Stimulated activated effector memory CD8-positive, alpha-beta T cell treated with anti-CD3 and anti-CD28 coated beads, Interleukin-12 subunit alpha, Interleukin-12 subunit beta, amount 100 ng/mL, for 72 hours (primary cell): Measurements from ENCODE around the gene KDM4B.
"Not testable (repeated sequence)": the region's sequence is repeated elsewhere in the genome, so short reads cannot be mapped to it uniquely, and the experiment has no call there.

Experiments
- ATAC-seq: fragments of 150-1000 bp; cut with Tn5 transposase; 2 replicates; pipeline ENCODE4 v1.10.0; 2021
- DNase-seq, 2 donors: peaks; one replicate each; pipeline ENCODE4 v3.0.0; 2021 to 2022; ENCODE audit warnings: low spot score in 2 of 2
- H3K27ac Mint-ChIP-seq: one replicate; pipeline ENCODE4 v1.8.0; 2022; ENCODE audit warnings: mild to moderate bottlenecking, mixed read lengths
- H3K36me3 Mint-ChIP-seq: one replicate; pipeline ENCODE4 v1.8.0; 2022; ENCODE audit warnings: mild to moderate bottlenecking, mixed read lengths
- H3K4me1 Mint-ChIP-seq: one replicate; pipeline ENCODE4 v1.8.0; 2022; ENCODE audit warnings: mixed read lengths
- H3K4me3 Mint-ChIP-seq: one replicate; pipeline ENCODE4 v1.8.0; 2022; ENCODE audit warnings: mild to moderate bottlenecking, mixed read lengths
- H3K9me3 Mint-ChIP-seq: one replicate; pipeline ENCODE4 v1.8.0; 2022; ENCODE audit warnings: mixed read lengths

The KDM4B gene

GRCh38 chr19:4968462-4969291 lies at the start of gene KDM4B:
TSS of gene KDM4B (plus strand) at chr19:4969113. CDS start at chr19:5032891, 63,778 bp downstream.
- Mint-ChIP-seq H3K9me3 (no peaks in the 10 kb centered on the region), H3K4me1 (peaks cover 56% of the 10 kb centered on the region), H3K4me3 (peak within 1 kb of the TSS; percentile 98), H3K36me3 (peaks cover 40% of the 10 kb centered on the region), H3K27ac (peak within 1 kb of the TSS; percentile 97)
- DNase-seq = peak; percentile 98 to 99
- ATAC-seq = peak; percentile 96

- Mint-ChIP-seq H3K27ac (no peak overlapping the region), H3K4me3 (no peak overlapping the region), H3K4me1 (no peaks in the 10 kb centered on the region), H3K9me3 (no peaks in the 10 kb centered on the region), H3K36me3 (peaks cover 94% of the 10 kb centered on the region)
- no peak for ATAC-seq
- no peak for DNase-seq
Measured at GRCh38 chr19:4922530-4923275, 46.2 kb upstream of the KDM4B start.

- H3K36me3 Mint-ChIP-seq = peaks cover 93% of the 10 kb centered on the region
- no peak for DNase-seq
- no peaks in the 10 kb centered on the region for H3K9me3 Mint-ChIP-seq
- no peaks in the 10 kb centered on the region for H3K4me1 Mint-ChIP-seq
- no peak for ATAC-seq
- H3K27ac Mint-ChIP-seq = no peak overlapping the region
- H3K4me3 Mint-ChIP-seq = no peak overlapping the region
Measured at GRCh38 chr19:4923276-4923747, 45.6 kb upstream of the KDM4B start.

- Mint-ChIP-seq H3K4me3 (no peak overlapping the region), H3K9me3 (no peaks in the 10 kb centered on the region), H3K27ac (no peak overlapping the region), H3K36me3 (peaks cover 92% of the 10 kb centered on the region), H3K4me1 (no peaks in the 10 kb centered on the region)
- no peak for DNase-seq
- ATAC-seq = no peak
Measured at GRCh38 chr19:4929186-4929585, 39.7 kb upstream of the KDM4B start.

GRCh38 chr19:4930664-4931063 lies 38.2 kb upstream of the KDM4B start:
- H3K36me3 Mint-ChIP-seq = peaks cover 93% of the 10 kb centered on the region
- H3K9me3 Mint-ChIP-seq = no peaks in the 10 kb centered on the region

GRCh38 chr19:4932711-4933110 lies 36.2 kb upstream of the KDM4B start:
- Mint-ChIP-seq H3K9me3 (no peaks in the 10 kb centered on the region), H3K36me3 (peaks cover 94% of the 10 kb centered on the region), H3K4me3 (no peak overlapping the region), H3K4me1 (no peaks in the 10 kb centered on the region), H3K27ac (no peak overlapping the region)
- ATAC-seq = no peak
- no peak for DNase-seq

More at GRCh38 chr19:4930664-4931063, 38.2 kb upstream of the KDM4B start:
- no peaks in the 10 kb centered on the region for H3K4me1 Mint-ChIP-seq
- no peak for DNase-seq
- ATAC-seq = no peak
- no peak overlapping the region for H3K4me3 Mint-ChIP-seq
- H3K27ac Mint-ChIP-seq = no peak overlapping the region

- ATAC-seq (no peak), DNase-seq (no peak)
- no peak overlapping the region for H3K27ac Mint-ChIP-seq
- H3K9me3 Mint-ChIP-seq = no peaks in the 10 kb centered on the region
- H3K4me3 Mint-ChIP-seq = no peak overlapping the region
- no peaks in the 10 kb centered on the region for H3K4me1 Mint-ChIP-seq
- peaks cover 97% of the 10 kb centered on the region for H3K36me3 Mint-ChIP-seq
Measured at GRCh38 chr19:4933528-4933927, 35.4 kb upstream of the KDM4B start.

GRCh38 chr19:4935444-4935843 lies 33.5 kb upstream of the KDM4B start:
- Mint-ChIP-seq H3K4me3 (no peak overlapping the region), H3K4me1 (no peaks in the 10 kb centered on the region), H3K9me3 (no peaks in the 10 kb centered on the region), H3K27ac (no peak overlapping the region), H3K36me3 (peaks cover 100% of the 10 kb centered on the region)
- ATAC-seq (no peak), DNase-seq (no peak)

GRCh38 chr19:4937060-4937459 lies 31.9 kb upstream of the KDM4B start:
- H3K4me3 Mint-ChIP-seq = no peak overlapping the region
- H3K27ac Mint-ChIP-seq = no peak overlapping the region

GRCh38 chr19:4938461-4938860 lies 30.5 kb upstream of the KDM4B start:
- DNase-seq, H3K9me3 Mint-ChIP-seq, H3K4me1 Mint-ChIP-seq, ATAC-seq, H3K27ac Mint-ChIP-seq, H3K4me3 Mint-ChIP-seq: not testable (repeated sequence)
- H3K36me3 Mint-ChIP-seq = peaks cover 99% of the 10 kb centered on the region

More at GRCh38 chr19:4937060-4937459, 31.9 kb upstream of the KDM4B start:
- ATAC-seq (no peak), DNase-seq (no peak)
- H3K4me1 Mint-ChIP-seq = no peaks in the 10 kb centered on the region
- H3K9me3 Mint-ChIP-seq = no peaks in the 10 kb centered on the region
- H3K36me3 Mint-ChIP-seq = peaks cover 100% of the 10 kb centered on the region

GRCh38 chr19:4939466-4939865 lies 29.4 kb upstream of the KDM4B start:
- no peak overlapping the region for H3K4me3 Mint-ChIP-seq
- no peaks in the 10 kb centered on the region for H3K4me1 Mint-ChIP-seq
- ATAC-seq (no peak), DNase-seq (no peak)
- no peak overlapping the region for H3K27ac Mint-ChIP-seq
- H3K9me3 Mint-ChIP-seq = no peaks in the 10 kb centered on the region
- H3K36me3 Mint-ChIP-seq = peaks cover 99% of the 10 kb centered on the region

GRCh38 chr19:4941638-4942169 lies 27.2 kb upstream of the KDM4B start:
- not testable (repeated sequence) for DNase-seq, ATAC-seq, H3K9me3 Mint-ChIP-seq, H3K27ac Mint-ChIP-seq, H3K4me1 Mint-ChIP-seq, H3K4me3 Mint-ChIP-seq
- peaks cover 99% of the 10 kb centered on the region for H3K36me3 Mint-ChIP-seq

GRCh38 chr19:4950650-4951049 lies 18.3 kb upstream of the KDM4B start:
- not testable (repeated sequence) for H3K4me3 Mint-ChIP-seq, ATAC-seq, H3K27ac Mint-ChIP-seq, H3K4me1 Mint-ChIP-seq, DNase-seq, H3K9me3 Mint-ChIP-seq
- peaks cover 100% of the 10 kb centered on the region for H3K36me3 Mint-ChIP-seq

- no peaks in the 10 kb centered on the region for H3K9me3 Mint-ChIP-seq
Measured at GRCh38 chr19:4951656-4952055, 17.3 kb upstream of the KDM4B start.

GRCh38 chr19:4952945-4953344 lies 16.0 kb upstream of the KDM4B start:
- ATAC-seq = no peak
- Mint-ChIP-seq H3K4me3 (no peak overlapping the region), H3K4me1 (peaks cover 5% of the 10 kb centered on the region), H3K36me3 (peaks cover 100% of the 10 kb centered on the region), H3K27ac (no peak overlapping the region), H3K9me3 (no peaks in the 10 kb centered on the region)
- DNase-seq = no peak

More at GRCh38 chr19:4951656-4952055, 17.3 kb upstream of the KDM4B start:
- DNase-seq (no peak), ATAC-seq (no peak)
- no peak overlapping the region for H3K4me3 Mint-ChIP-seq
- H3K4me1 Mint-ChIP-seq = peaks cover 5% of the 10 kb centered on the region
- no peak overlapping the region for H3K27ac Mint-ChIP-seq
- H3K36me3 Mint-ChIP-seq = peaks cover 100% of the 10 kb centered on the region
